HG03571 (cell line): ENCODE data around the gene WDR45.
A peak's percentile ranks its signal among the peaks of the same experiment; 100 is the strongest.
"Not testable (repeated sequence)": the region's sequence is repeated elsewhere in the genome, so short reads cannot be mapped to it uniquely, and the experiment has no call there.

Experiments
- ATAC-seq: cut with Tn5 transposase; IDR thresholded peaks from one replicate; pipeline ENCODE4 v1.9.1; 2021; ENCODE audit not compliant: unreplicated experiment

The WDR45 gene

DNA sequence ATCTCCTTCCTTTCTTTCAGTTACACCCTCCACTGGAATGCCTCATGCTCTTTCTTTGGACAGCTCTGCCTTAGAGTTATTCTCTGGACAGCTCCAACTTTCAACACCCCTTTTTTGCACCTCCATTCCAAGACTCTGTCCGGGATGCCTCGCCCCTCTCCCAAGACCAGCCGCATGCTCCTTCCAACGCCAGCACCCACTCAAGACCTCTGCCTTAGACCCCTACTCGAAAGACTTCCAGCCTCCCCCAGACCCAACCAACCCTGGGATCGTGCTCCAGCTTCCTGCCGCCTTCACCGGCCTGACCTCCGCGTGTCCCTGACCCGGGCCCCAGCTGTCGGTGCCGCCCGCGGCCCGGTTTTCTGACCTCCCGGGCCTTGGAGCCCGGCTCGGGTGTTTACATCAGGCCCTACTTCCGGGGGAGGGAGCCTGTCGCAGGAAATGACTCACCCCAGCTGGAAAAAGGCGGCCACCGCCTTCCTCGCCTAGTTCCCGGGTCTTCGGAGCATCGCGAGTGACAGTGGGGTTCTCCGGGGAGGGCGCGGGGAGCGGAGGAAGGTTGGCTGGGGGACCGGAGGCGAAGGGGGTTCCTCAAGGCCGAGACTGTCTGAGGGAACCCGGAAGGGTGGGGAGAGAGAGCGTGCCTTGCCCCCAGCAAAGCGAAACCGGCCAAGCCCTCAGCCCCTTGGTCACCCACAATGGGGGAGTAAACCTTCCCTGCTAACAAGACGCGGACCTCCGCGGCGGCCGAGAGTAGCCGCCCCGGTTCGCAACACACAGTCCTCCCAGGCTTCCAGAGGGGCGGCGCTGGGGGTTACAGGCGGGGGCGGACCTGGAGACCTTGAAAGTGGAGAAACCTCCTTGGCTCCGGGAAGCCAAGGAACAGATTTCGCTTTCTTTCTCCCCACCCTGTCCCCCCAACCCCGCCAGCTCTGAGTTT is at the start of gene WDR45:
TSS of gene WDR45 (minus strand) at position 399 of the 940 bp plus-strand sequence. CDS start 1,792 bp downstream, outside the sequence.
- ATAC-seq: peak; percentile 68

GRCh38 chrX:49129427-49129826 is 49.7 kb upstream of the WDR45 start:
- no peak for ATAC-seq

- ATAC-seq: not testable (repeated sequence)
Measured at GRCh38 chrX:49127742-49128258, 48.1 kb upstream of the WDR45 start.

DNA sequence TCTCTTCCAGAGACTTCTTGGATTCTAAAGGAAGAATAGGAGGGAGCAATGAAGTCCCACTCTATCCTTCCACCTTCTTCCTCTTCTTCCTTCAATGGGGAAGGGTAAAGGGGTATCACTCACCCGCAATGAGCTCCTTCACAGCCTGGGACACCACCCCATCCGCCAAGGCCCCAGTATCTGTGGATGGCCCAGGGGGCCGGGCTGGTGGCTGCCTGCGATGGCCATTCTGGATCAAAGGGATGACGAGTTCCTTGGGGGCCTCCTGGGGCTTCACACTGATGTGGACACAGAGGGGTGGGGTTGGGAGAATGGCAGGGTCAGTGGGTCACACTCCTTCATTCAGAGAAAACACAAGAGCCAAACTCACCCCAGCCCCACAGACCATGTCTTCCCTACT is 42.8 kb upstream of the WDR45 start:
- ATAC-seq: no peak

DNA sequence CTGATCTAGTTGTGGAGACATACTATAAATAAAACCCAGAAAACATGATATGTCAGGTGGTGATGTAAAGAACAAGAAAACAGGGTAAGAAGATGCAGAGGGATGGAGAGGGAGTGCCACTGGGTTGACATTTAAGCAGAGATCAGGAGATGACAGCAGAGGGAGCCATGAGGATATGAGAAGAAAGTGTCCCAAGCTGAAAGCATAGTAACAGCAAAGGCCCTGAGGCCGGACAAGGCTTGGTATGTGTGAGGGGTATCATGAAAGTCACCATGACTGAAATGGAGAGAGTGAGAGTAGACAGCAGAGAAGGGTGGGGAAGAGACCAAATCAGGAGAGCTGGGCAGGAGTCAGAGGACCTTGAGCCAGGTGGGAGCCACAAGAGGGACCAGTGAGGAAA is 40.4 kb upstream of the WDR45 start:
- no peak for ATAC-seq

DNA sequence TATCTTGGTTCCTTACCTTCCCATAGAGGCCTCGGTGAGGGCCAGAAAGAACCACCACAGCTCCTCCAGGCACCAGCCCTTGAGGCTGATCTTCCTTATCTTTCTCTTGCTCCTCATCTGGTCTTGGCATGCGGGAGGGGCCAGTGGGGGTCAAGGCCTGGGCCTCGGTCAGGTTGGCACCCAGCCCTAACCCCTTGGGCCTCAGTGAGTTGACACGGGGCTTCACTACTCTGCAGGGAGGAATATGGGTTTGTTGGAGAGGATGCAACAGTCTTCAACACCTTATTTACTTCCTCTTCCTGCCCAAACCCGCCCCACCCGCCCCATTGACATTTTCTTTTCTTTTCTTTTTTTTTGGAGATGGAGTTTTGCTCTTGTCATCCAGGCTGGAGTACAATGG is 37.9 kb upstream of the WDR45 start:
- ATAC-seq: no peak

GRCh38 chrX:49116716-49117115 is 37.0 kb upstream of the WDR45 start:
- ATAC-seq: no peak

DNA sequence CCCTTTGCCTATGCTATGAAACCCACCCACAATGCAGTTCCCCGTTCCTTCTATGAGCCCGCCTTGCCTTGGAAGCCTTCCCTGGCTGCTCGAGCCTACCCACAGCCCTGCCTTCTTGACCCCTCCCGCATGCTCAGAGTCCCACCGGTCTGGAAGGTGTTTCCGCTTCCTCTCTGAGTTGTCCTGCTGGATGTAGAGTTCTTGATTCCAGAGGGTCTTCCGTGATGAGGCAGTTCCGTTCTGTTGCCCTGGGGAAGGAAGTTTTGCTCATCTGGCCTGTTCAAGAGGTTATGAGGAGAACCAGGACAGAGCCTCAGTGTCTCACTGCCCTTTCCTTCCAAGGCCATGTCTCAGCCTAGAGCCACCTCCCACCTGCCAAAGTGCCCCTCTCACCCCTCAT is 36.4 kb upstream of the WDR45 start:
- no peak for ATAC-seq

GRCh38 chrX:49111791-49112190 is 32.1 kb upstream of the WDR45 start:
- no peak for ATAC-seq

DNA sequence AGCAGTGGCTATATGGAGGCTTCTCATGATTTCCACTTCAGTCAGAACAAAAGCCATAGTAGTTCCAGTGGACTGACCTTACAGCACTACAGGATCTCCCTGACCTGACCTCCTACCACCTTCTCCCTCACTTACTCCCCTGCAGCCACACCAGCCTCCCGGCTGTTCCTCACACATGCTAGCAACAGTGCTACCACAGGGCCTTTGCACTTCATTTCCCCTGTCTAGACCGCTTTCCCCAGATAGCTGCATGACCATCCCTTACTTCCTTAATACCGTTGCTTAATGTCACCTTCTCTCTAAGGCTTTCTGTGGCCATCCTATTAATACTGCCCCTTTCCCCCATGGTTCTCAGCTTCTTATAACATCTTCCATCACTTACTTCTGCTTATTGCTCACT is 30.7 kb upstream of the WDR45 start:
- ATAC-seq: no peak

- ATAC-seq: no peak
Measured at GRCh38 chrX:49108641-49109040, 29.0 kb upstream of the WDR45 start.

DNA sequence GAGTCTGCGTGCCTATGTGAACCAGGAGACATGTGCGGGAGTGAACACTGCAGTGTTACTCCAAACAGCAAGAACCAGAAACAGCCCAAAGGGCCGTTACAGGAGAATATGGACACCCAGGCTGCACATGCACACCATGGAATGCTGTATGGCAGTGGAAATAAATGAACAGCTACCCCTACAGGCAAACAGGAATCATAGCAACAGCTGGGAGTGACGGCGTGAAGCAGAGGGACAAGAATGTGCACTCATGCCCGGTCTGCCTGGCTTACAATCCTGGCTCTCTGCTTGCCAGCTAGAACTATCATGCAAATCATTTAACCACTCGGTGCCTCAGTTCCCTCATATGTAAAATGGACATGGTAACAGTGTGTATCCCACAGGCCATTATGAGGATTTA is 27.2 kb upstream of the WDR45 start:
- no peak for ATAC-seq

GRCh38 chrX:49106296-49106695 is 26.6 kb upstream of the WDR45 start:
- no peak for ATAC-seq

GRCh38 chrX:49103637-49104036 is 23.9 kb upstream of the WDR45 start:
- no peak for ATAC-seq

- no peak for ATAC-seq
Measured at GRCh38 chrX:49102190-49102589, 22.5 kb upstream of the WDR45 start.

GRCh38 chrX:49101629-49101984 is 21.9 kb upstream of the WDR45 start:
- ATAC-seq: no peak

DNA sequence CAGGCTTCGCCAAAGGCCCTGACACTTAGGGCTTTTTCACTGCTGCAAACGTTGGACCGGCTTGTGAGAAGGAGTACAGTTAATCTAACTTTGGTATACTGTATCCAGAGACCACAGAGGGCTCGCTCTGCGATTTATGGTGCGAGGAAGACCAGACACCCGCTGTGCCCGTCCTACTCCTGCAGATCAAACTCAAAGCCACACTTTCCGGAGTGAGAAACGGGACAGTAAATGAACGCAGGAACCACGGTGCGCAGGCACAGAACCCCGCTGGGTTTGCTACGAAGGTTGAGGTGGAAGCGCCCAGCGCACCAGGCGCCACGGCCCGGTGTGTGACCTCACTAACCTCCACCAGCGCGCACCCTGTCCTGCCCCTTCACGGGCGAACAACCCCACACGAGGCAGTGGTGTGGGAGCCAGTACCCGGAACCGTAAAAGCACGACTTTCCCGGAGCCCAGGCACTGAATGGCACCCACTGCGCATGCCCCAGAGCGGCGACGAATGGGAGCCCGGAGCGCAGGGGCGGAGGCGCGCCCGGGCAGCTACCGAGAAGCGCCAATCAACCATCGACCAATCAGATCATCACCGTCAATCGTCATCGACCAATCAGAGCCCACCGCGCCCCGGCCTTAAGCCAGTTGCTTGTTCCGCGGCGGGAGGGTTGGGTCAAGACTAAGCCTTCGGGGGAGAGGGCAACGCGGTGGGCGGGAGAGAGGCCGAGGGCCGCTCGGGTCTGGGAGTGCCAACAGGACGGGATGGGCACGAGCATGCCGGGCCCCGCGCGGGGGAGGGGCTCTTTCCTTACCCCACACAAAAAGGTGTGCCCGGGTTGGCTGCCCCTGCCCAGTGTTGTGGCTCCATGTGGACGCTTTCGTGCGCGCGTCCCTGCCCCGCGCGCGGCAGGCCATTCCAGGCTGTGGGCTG is 21.3 kb upstream of the WDR45 start:
- peak; percentile 90 for ATAC-seq

- no peak for ATAC-seq
Measured at GRCh38 chrX:49096419-49096818, 16.7 kb upstream of the WDR45 start.

DNA sequence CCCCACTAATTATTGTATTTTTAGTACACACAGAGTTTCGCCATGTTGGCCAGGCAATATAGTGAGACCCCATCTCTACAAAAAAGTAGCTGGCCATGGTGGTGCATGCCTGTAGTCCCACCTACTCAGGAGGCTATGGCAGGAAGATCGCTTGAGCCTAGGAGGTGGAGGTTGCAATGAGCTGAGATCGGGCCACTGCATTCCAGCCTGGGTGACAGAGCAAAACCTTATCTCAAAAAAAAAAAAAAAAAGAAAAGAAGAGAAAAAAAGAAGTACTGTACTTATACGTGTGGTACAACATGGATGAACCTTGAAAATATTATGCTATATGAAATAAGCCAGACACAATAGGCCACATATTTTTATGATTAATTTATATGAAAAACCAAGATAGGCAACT is 9.9 kb upstream of the WDR45 start:
- ATAC-seq: no peak

GRCh38 chrX:49082271-49082871 is 2.7 kb upstream of the WDR45 start:
- no peak for ATAC-seq

DNA sequence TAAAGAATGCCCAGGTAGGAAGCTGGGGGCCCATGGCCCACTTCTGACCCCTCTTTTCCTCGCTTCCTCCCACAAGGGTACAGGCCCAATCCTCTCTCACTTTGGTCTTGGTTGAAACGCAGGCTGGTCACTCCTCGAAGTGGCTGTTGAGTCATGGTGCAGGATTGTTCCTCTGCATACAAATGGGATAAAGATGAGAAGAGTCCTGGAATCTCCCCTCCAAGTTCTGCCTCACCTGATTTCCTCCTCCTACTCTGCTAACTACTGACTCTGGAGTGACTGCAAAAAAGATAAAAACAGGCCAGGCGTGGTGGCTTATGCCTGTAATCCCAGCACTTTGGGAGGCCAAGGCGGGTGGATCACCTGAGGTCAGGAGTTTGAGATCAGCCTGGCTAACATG is 1.7 kb downstream of the WDR45 start:
- no peak for ATAC-seq
